Gastrocnemius medialis (tissue), 4 donors: ENCODE results near the gene CD48.

Experiments
- CTCF ChIP-seq, 5 experiments: fragments of 450-650 bp in 3 of 5; fragments of 200-600 bp in 2 of 5; sonication (generic) in 2 of 5; IDR thresholded peaks in 4 of 5; conservative IDR thresholded peaks in 1 of 5; 1 replicate in 4 of 5; 2 replicates in 1 of 5; pipeline ENCODE4 v1.5.1; 2016 to 2019; ENCODE audit warnings: antibody characterized with exemption in 5 of 5, mild to moderate bottlenecking in 3 of 5, moderate library complexity in 3 of 5
- POLR2A ChIP-seq, 2 donors: fragments of 450-650 bp; IDR thresholded peaks; one replicate each; pipeline ENCODE4 v1.6.1; 2017; ENCODE audit warnings: antibody characterized with exemption in 2 of 2, mild to moderate bottlenecking in 2 of 2, moderate library complexity in 2 of 2

- no peak for TF ChIP-seq POLR2A (IDR thresholded peaks at IDR 0.05)
- TF ChIP-seq CTCF (IDR thresholded peaks at IDR 0.05 in 4 of 5, conservative IDR thresholded peaks at IDR 0.05 in 1 of 5): no peak
These were observed 39.8 kb downstream of the CD48 start for GRCh38 chr1:160671603-160672517.
